ENCODE data around the gene PM20D1. TPM values are rescaled to one million over a fixed set of nuclear protein-coding genes. Genes with fewer than 3 reads are reported as not detected.
A peak's percentile ranks its signal among the peaks of the same experiment; 100 is the strongest.

PM20D1 gene
- total and polyA plus RNA-seq, 10 of the 15 experiments (the other 5 are each of a cell fraction or from before 2014, with no cell fraction given), result not detected

- ATAC-seq (peak; percentile 96), DNase-seq (ENCODE audit: low read depth, low spot score) (peak; percentile 63), FAIRE-seq (no peak)
- no peaks in the 10 kb centered on the region for H3K9me3 ChIP-seq (replicated peaks; ENCODE audit: control insufficient read depth, insufficient read depth, low read length)
- intact Hi-C loops (cut with micrococcal nuclease; ENCODE audit: unreplicated experiment), result loop anchor here (5.0 kb wide), 2 partner anchors 49 to 104 kb away; no protein-coding TSS in a partner anchor
- in situ Hi-C loops (cut with MboI), result no loop called here
- WGBS (ENCODE audit: insufficient coverage, insufficient replicate concordance, low lambda C conversion rate, missing lambda C conversion rate), result 1% methylated on average over 55 of the region's 83 CpGs
- CTCF ChIA-PET, result no interaction called here
- no peaks in the 10 kb centered on the region for H3K36me3 ChIP-seq (ENCODE audit: control insufficient read depth in 2 of 2, insufficient read depth in 2 of 2, low read length in 1 of 2)
- no peaks in the 10 kb centered on the region for H4K20me1 ChIP-seq (ENCODE audit: control insufficient read depth, insufficient read depth)
- H3K9ac ChIP-seq (ENCODE audit: control insufficient read depth, insufficient read depth, low read length), result peak within 1 kb of the TSS; percentile 58
- peak within 1 kb of the TSS; percentile 63 for H3K4me3 ChIP-seq
- SMC1A ChIA-PET (ENCODE audit: uncharacterized antibody, unreplicated experiment), result interaction anchor here (1.7 kb wide), 1 partner anchor 19 kb away, joined by 4 read pairs; no protein-coding TSS in a partner anchor
- POLR2A ChIA-PET, result interaction anchor here (0.5 to 1.8 kb wide), 2 partner anchors 13 to 41 kb away, joined by 3 to 7 read pairs; no protein-coding TSS in a partner anchor
- peaks cover 6% of the 10 kb centered on the region for H3K4me1 ChIP-seq (ENCODE audit: control insufficient read depth, insufficient read depth, low read length)
- peak within 1 kb of the TSS; percentile 96 for H3K4me2 ChIP-seq (ENCODE audit: control insufficient read depth, insufficient read depth)
- no TSS peak for BruUV-seq (replicated peaks)
- H3K27me3 ChIP-seq (replicated peaks in 1 of 2; ENCODE audit: control insufficient read depth in 2 of 2, insufficient read depth in 2 of 2, low read length in 1 of 2), result peaks cover 2 to 10% of the 10 kb centered on the region in 2 experiments; a peak in 2 of 4 replicates
- H3K27ac ChIP-seq (ENCODE audit: control insufficient read depth, insufficient read depth), result no peak within 1 kb of the TSS
- no peaks in the 10 kb centered on the region for H3K79me2 ChIP-seq (ENCODE audit: control insufficient read depth, insufficient read depth, low read length)
- H2AFZ ChIP-seq (ENCODE audit: control insufficient read depth, low read depth, low read length), result peak within 1 kb of the TSS; percentile 81
- RAD21 ChIA-PET (ENCODE audit: unreplicated experiment), result interaction anchor here (0.9 kb wide), 1 partner anchor 22 kb away, joined by 3 read pairs; no protein-coding TSS in a partner anchor
- TF ChIP-seq MEF2B (IDR thresholded peaks at IDR 0.05; ENCODE audit: partially characterized antibody, poor library complexity, severe bottlenecking) (peak; percentile 60), CREM (IDR thresholded peaks at IDR 0.05; ENCODE audit: low read depth) (no peak), NR2F1 (conservative IDR thresholded peaks at IDR 0.05) (peak; percentile 58; the same call in 1 of the 2 replicates), PBX3 (IDR thresholded peaks at IDR 0.05; ENCODE audit: insufficient replicate concordance, low read depth, low read length) (peak; percentile 96), CHD1 (IDR thresholded peaks at IDR 0.05; ENCODE audit: low read depth, low read length) (0 out of 2 replicates have a peak, but pooled peaks have one; percentile 32), LARP7 (IDR thresholded peaks at IDR 0.05) (peak; percentile 74), BCL11A (IDR thresholded peaks at IDR 0.05; ENCODE audit: low read depth, low read length) (no peak), RFX5 (IDR thresholded peaks at IDR 0.05; ENCODE audit: low read depth, low read length) (no peak), ZSCAN29 (IDR thresholded peaks at IDR 0.05) (no peak), SMAD1 (IDR thresholded peaks at IDR 0.05; ENCODE audit: low read depth, partially characterized antibody) (no peak), IRF4 (IDR thresholded peaks at IDR 0.05; ENCODE audit: low read depth, low read length) (no peak), BMI1 (IDR thresholded peaks at IDR 0.05; ENCODE audit: borderline replicate concordance) (no peak), TCF12 (IDR thresholded peaks at IDR 0.05; ENCODE audit: low read depth, low read length) (no peak), ZZZ3 (IDR thresholded peaks at IDR 0.05; ENCODE audit: control insufficient read depth, insufficient read length, low read depth) (no peak), RBBP5 (conservative IDR thresholded peaks at IDR 0.05) (no peak), ATF7 (IDR thresholded peaks at IDR 0.05; ENCODE audit: low read depth) (no peak), EGR1 (IDR thresholded peaks at IDR 0.05; ENCODE audit: borderline replicate concordance in 1 of 2, low read depth in 2 of 2, low read length in 2 of 2) (no peak), RELA (IDR thresholded peaks at IDR 0.05; ENCODE audit: borderline replicate concordance, partially characterized antibody) (no peak), KDM1A (IDR thresholded peaks at IDR 0.05; ENCODE audit: borderline replicate concordance) (no peak), ZNF592 (IDR thresholded peaks at IDR 0.05) (no peak)
Measured at GRCh38 chr1:205812878-205813754, 36.8 kb downstream of the PM20D1 start, which contains the start of gene SLC41A1. Gene SLC41A1, minus strand, starts transcription at chr1:205813198. Its CDS starts 2,757 bp downstream, at chr1:205810441.
